Neural progenitor cell (in vitro differentiated cells): ENCODE measurements around the gene MRPL19.

Experiments used
- EZH2 ChIP-seq: fragments of 200-600 bp; sonication (generic); IDR thresholded peaks from 2 replicates; pipeline ENCODE4 v1.6.1; 2017; ENCODE audit warnings: antibody characterized with exemption, mild to moderate bottlenecking, moderate library complexity
- EZH2phosphoT487 ChIP-seq: fragments of 200-600 bp; sonication (generic); IDR thresholded peaks from 2 replicates; pipeline ENCODE4 v1.6.1; 2017; ENCODE audit warnings: antibody characterized with exemption
- TF ChIP-seq, protein P1 (sequence below): fragments of 200-600 bp; sonication (generic); IDR thresholded peaks from 2 replicates; pipeline ENCODE4 v1.5.1; 2017; ENCODE audit warnings: antibody characterized with exemption, mild to moderate bottlenecking

DNA sequence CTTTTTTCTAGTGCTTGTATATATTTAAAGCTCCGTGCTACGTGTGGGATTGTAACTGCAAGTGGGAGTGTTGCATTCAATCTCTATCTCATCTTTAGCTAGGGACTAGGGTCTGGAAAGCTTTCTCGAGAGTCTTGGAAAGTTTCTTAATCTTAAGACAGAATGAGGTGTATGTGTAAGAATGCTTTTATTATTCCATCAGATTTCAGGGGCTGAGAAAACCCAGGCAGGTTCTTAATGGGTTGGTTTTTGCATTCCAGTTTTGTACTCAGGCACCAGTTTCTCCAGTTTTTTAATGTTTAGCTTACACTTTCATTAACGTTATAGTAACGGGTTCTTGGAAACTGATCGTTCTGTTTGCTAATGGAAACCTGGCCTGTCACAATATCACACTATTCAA, 20.3 kb downstream of the MRPL19 start:
- TF ChIP-seq, protein P1, sequence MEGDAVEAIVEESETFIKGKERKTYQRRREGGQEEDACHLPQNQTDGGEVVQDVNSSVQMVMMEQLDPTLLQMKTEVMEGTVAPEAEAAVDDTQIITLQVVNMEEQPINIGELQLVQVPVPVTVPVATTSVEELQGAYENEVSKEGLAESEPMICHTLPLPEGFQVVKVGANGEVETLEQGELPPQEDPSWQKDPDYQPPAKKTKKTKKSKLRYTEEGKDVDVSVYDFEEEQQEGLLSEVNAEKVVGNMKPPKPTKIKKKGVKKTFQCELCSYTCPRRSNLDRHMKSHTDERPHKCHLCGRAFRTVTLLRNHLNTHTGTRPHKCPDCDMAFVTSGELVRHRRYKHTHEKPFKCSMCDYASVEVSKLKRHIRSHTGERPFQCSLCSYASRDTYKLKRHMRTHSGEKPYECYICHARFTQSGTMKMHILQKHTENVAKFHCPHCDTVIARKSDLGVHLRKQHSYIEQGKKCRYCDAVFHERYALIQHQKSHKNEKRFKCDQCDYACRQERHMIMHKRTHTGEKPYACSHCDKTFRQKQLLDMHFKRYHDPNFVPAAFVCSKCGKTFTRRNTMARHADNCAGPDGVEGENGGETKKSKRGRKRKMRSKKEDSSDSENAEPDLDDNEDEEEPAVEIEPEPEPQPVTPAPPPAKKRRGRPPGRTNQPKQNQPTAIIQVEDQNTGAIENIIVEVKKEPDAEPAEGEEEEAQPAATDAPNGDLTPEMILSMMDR: no peak
- TF ChIP-seq EZH2phosphoT487 (no peak), EZH2 (no peak)
